Measurements from ENCODE around the gene KCTD10.

Gene KCTD10

GRCh38 chr12:109494348-109494881 is 17.3 kb upstream of the KCTD10 start:
- DNase-seq (ENCODE audit: low read depth in 2 of 2): no peak

DNA sequence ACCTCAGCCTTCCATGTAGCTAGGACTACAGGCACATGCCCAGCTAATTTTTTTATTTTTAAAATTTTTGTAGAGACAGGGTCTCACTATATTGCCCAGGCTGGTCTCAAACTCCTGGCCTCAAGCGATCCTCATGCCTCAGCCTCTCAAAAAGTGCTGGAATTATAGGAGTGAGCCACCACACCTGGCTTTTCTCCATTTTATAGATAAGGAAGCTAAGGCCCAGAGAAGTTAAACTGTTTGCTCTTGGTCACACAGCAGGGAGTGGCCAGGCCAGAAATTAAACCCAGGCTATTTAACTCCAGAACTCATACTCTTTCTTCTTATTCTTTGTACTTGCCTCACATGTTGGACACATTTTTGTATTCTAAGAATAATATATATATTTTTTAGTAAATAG is 16.8 kb upstream of the KCTD10 start:
- DNase-seq (ENCODE audit: low read depth in 2 of 2): no peak

DNA sequence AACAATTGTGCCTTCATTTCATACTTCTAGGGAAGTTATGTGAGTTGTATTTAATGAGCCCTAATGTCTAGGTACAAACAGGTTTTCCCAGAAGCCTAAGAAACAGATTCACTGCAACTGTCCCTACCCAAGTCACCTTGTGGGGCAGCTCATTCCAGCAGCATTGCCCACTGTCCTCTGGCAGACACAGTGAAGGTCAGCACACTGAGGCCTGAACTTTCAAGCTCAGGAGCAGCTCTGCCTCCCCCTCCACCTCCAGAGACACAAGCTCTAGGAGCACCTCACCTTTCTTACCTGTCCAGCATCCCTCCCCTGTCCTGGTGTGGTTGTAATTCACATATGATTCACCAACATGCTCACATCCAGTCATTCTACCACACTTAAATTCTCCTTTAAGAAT is 16.0 kb upstream of the KCTD10 start:
- no peak for DNase-seq (ENCODE audit: low read depth in 2 of 2)

- no peak for DNase-seq (ENCODE audit: low read depth in 2 of 2)
These were observed 15.3 kb upstream of the KCTD10 start for GRCh38 chr12:109492371-109492770.

GRCh38 chr12:109491671-109492070 is 14.6 kb upstream of the KCTD10 start:
- DNase-seq (ENCODE audit: low read depth in 2 of 2): no peak

DNA sequence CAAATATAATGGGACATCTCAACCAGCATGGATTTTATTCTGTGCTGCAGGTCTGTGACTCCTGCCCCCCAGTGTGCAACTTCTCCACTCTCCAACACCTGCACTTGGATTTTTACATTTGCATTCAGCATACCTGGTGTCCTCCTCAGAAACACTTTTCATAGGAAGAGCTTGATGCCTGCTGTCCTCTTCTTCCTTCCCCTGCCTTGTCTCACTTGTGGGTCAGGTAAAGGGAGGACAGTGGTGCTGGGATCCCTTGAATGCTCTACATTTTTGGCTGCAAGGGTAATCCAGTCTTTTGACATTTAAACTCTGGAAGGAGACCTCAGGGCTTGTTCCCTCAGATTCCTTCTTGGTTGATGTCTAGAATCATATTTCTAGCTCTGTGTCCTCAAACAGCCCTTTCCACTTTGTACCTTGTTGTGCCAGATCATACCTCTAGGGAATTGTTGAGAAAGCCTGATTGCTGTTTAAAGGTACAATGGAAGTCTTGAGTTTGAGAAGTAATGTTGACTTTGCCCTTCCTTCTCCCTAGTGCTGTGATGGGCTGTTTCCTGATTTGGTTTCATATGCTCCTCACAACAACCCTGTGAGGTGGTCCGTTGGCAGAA is 13.0 kb upstream of the KCTD10 start:
- DNase-seq (ENCODE audit: low read depth in 2 of 2): no peak

DNA sequence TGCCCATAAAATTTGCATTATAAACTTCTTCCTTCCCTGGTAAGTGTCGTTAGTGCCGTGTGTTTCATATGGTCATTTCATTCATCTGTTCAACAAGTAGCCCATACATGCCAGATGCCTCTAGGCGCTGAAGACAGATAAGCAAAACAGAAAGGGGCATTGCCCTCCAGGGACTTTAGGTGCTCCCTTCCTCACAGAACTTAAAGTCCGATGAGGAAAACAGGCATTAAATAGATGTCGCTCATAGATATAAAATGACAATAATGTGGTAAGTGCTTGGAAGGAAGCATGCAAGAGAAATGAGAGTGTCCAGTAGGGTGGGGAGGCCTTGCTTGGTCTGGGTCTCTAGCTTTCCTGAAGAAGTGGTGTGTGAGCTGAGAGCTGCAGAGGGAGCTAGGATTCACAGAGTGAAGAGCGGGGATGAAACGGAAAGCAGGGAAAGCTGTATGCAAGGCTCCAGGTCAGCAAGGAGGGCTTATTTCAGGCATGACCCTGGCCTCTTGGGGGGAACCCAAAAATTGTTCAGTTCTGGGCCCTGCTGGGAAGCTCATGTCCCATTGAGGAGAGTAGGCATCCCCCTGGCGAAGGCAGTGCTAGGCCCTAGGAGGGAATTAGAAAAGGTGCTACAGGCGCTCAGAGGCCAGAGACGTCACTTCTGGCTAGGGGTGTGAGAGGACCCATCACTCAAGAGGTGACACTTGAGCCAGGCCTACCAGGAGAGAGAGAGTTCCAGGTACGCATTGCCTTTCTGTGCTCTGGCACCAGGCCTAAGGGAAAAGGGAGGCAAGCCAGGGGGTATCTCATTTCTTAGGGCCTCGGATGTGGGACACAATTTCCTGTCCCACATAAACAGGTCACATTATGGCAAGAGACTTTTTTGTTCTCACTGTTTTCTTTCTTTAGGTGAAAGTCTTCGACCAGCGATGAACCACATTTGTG is 12.2 kb upstream of the KCTD10 start:
- DNase-seq (ENCODE audit: low read depth in 2 of 2): no peak

- DNase-seq (ENCODE audit: low read depth in 2 of 2): no peak
These were observed 11.1 kb upstream of the KCTD10 start for GRCh38 chr12:109488051-109488665.

GRCh38 chr12:109487181-109488050 is 10.3 kb upstream of the KCTD10 start:
- no peak for DNase-seq (ENCODE audit: low read depth in 2 of 2)

- DNase-seq (ENCODE audit: low read depth in 2 of 2): no peak
These were observed 8.1 kb upstream of the KCTD10 start for GRCh38 chr12:109485201-109485600.

- no peak for DNase-seq (ENCODE audit: low read depth in 2 of 2)
These were observed 6.2 kb upstream of the KCTD10 start for GRCh38 chr12:109483346-109483745.

DNA sequence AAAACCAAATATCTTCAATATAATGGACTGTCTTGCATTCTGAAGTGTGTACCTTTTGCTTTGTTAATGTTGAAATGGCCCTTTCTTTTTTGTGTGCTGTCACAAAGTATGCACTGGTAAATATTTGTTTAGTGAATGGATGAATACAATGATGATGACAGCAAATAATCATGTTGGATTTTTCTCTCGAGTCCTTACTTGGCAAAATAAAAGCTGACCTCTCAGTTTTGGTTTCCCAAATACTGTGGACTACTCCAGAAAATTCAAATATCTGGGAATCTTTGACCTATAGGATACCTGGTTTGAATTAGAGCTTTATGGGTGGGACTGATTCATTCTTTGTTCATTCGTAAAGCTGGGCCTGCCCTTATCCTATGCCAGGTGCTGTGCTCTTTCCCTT is 5.8 kb upstream of the KCTD10 start:
- no peak for DNase-seq (ENCODE audit: low read depth in 2 of 2)

DNA sequence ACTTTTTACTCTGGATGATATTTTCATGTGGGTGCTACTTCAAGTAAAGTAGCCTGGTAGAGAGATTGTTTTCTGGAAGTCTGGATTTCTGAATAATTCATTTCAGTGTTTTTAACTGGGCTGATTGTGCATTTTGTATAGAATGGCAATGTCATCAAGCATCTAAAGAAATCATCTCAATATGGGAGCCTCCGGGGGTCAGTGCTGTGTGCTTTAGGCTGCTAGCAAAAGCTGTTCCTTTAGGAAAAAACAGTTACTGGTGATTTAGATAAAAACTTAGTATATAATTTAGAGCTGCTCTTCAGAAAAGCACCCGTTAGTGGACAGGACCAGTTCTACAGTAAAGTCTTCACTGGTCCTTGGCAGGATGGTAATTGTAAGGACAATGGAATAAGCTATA is 5.4 kb upstream of the KCTD10 start:
- no peak for DNase-seq (ENCODE audit: low read depth in 2 of 2)

DNA sequence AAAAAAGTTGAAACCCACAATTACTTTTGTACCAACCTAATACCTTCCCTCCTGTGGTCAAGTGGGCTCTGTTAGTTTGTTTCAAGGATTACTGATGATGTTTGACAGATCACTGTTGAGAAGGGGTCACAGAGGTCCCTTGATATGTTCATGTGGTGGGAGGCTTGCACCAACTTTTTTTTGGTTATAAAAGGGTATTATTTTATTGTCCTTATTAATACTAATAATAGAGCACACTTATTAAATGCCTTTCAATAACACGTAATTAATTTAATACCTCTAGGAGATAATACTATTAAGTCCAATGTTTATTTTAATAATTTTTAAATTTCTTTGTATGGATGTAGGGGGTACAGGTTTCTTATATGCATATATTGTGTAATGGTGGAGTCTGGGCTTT is 4.8 kb upstream of the KCTD10 start:
- no peak for DNase-seq (ENCODE audit: low read depth in 2 of 2)

DNA sequence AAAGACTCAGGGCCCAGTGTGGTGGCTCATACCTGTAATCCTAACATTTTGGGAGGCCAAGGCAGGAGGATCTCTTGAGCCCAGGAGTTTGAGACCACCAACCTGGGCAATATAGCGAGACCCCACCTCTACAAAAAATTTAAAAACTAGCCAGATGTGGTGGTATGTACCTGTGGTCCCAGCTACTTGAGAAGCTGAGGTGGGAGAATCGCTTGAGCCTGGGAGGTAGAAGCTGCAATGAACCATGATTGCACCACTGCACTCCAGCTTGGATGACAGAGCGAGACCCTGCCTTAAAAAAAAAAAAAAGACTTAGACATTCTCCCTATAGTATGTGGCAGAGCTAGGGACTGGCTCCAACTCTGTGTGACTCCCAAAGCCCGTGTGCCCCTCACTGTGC is 3.3 kb upstream of the KCTD10 start:
- DNase-seq (ENCODE audit: low read depth in 2 of 2): no peak

DNA sequence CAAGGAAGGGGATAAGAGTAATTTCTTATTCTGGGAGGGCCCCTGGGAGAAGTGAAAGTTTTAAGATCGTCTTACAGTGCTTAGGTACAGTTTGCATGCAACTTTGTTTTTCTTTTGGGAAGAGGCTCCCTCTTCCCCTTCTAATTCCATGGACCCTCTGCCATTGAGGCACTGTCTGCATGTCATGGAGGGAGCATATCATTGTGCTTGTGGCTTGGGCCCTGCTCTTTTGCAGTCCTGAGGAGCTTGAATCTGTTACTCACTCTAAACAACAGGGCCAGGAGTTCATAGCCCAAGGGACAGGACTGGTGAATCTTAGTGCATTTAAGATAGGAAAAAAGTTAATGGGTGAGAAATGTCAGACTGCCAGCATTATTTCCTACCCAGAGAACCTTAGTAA is 2.7 kb upstream of the KCTD10 start:
- no peak for DNase-seq (ENCODE audit: low read depth in 2 of 2)

GRCh38 chr12:109477963-109478315 is 839 bp upstream of the KCTD10 start:
- DNase-seq (ENCODE audit: low read depth in 2 of 2): no peak

DNA sequence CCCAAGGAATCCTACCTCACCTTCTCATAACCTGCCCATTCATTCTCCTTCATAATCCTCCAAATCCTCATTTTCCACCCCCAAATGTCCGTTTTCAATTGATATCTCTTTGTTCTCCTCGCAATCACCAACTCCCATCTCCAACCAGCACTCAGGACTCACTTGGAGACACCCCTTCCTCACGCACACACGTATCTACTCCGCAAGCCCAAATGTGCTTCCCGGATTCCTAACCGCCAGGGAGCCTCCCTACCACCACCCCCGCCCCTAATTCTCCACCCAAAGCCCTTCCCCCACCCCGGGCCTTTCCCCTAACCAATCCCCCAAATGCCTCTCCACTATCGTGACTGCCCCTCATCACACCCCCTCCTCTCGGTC is 304 bp downstream of the KCTD10 start:
- no peak for DNase-seq (ENCODE audit: low read depth in 2 of 2)

GRCh38 chr12:109475993-109476806 is 900 bp downstream of the KCTD10 start:
- no peak for DNase-seq (ENCODE audit: low read depth in 2 of 2)

DNA sequence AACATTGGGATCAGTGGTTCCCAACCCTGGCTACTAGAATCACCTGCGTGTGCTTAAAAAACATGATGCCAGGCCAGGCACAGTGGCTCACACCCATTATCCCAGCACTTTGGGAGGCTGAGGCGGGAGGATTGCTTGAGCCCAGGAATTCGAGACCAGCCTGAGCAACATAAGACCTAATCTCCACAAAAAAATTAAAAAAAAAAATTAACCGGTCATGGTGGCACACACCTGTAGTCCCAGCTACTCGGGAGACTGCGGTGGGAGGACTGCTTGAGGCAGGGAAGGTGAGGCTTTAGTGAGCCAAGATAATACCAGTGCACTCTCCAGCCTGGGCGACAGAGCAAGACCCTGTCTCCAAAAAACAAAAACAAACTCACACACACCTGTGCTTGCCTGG is 2.0 kb downstream of the KCTD10 start:
- no peak for DNase-seq (ENCODE audit: low read depth in 2 of 2)
